H1 (cell line): Measurements from ENCODE around the gene ADGRV1. TPM values are rescaled to one million over a fixed set of nuclear protein-coding genes. Genes with fewer than 3 reads are reported as not detected.

Experiments
- CTCF ChIA-PET: fragments of 300-600 bp; sonication (Branson Sonifier 250); formaldehyde crosslinking; loops from one replicate; lab custom pipeline; 2021; ENCODE audit not compliant: partially characterized antibody; lab: Charles Lee
- POLR2A ChIA-PET: fragments of 300-600 bp; sonication (Branson Sonifier 250); formaldehyde crosslinking; loops from one replicate; lab custom pipeline; 2021; ENCODE audit warnings: inconsistent platforms; ENCODE audit not compliant: partially characterized antibody; lab: Charles Lee
- DNase-seq, 2 experiments: peaks; one replicate each; pipeline versions ENCODE4 v3.0.0 to v3.0.0-alpha.2; 2010 to 2022; ENCODE audit warnings: low spot score in 2 of 2, low read depth in 1 of 2, mixed read lengths in 1 of 2
- FAIRE-seq: peaks from 2 replicates; lab custom pipeline; 2011; peaks lifted over from hg19 to GRCh38; lab: Jason Lieb, UNC
- H2AFZ ChIP-seq: 2 replicates; pipeline ENCODE4 v1.8.1; 2012; ENCODE audit warnings: low read length, inconsistent platforms
- H2AK5ac ChIP-seq: 2 replicates; pipeline ENCODE4 v1.6.1; 2013; ENCODE audit warnings: low read depth, low read length
- H2BK120ac ChIP-seq: replicated peaks from 2 replicates; pipeline ENCODE3; 2013; ENCODE audit warnings: low read depth, low read length, inconsistent platforms
- H2BK12ac ChIP-seq: 2 replicates; pipeline ENCODE4 v1.6.1; 2013; ENCODE audit warnings: low read depth, low read length
- H2BK15ac ChIP-seq: 2 replicates; pipeline ENCODE4 v1.6.1; 2013; ENCODE audit warnings: low read length
- H2BK20ac ChIP-seq: 2 replicates; pipeline ENCODE4 v1.6.1; 2013; ENCODE audit warnings: low read length
- H2BK5ac ChIP-seq: 2 replicates; pipeline ENCODE4 v1.6.1; 2013; ENCODE audit warnings: low read depth, low read length
- H3K14ac ChIP-seq: 2 replicates; pipeline ENCODE4 v1.6.1; 2013; ENCODE audit warnings: inconsistent platforms; ENCODE audit not compliant: insufficient read length
- H3K18ac ChIP-seq: 2 replicates; pipeline ENCODE4 v1.6.1; 2013; ENCODE audit warnings: low read length; ENCODE audit errors: extremely low read depth
- H3K23ac ChIP-seq: 2 replicates; pipeline ENCODE4 v1.6.1; 2013; ENCODE audit warnings: inconsistent platforms; ENCODE audit not compliant: insufficient read length
- H3K23me2 ChIP-seq: 2 replicates; pipeline ENCODE4 v1.6.1; 2013; ENCODE audit warnings: low read depth, low read length
- H3K27ac ChIP-seq: 2 replicates; pipeline ENCODE4 v1.6.1; 2011; ENCODE audit warnings: low read depth, low read length, inconsistent platforms
- H3K27me3 ChIP-seq, 4 experiments: replicated peaks in 1 of 4; 1 replicate in 1 of 4; 2 replicates in 3 of 4; pipeline versions ENCODE4 v1.6.1 to v1.8.1; 2011 to 2013; ENCODE audit warnings: low read length in 3 of 4, mild to moderate bottlenecking in 3 of 4, inconsistent platforms in 2 of 4, mixed read lengths in 2 of 4, moderate library complexity in 1 of 4; ENCODE audit not compliant: control insufficient read depth in 3 of 4, insufficient read depth in 3 of 4; ENCODE audit errors: extremely low read depth in 1 of 4
- H3K36me3 ChIP-seq, 4 experiments: 2 replicates each; pipeline versions ENCODE4 v1.6.1 to v1.8.1; 2011 to 2013; ENCODE audit warnings: mild to moderate bottlenecking in 4 of 4, low read length in 3 of 4, moderate library complexity in 2 of 4, control low read depth in 1 of 4, inconsistent platforms in 1 of 4; ENCODE audit not compliant: insufficient read depth in 4 of 4, control insufficient read depth in 2 of 4
- H3K4ac ChIP-seq: replicated peaks from 2 replicates; pipeline ENCODE3; 2013; ENCODE audit warnings: low read length, low read depth, mixed read lengths, inconsistent platforms; ENCODE audit not compliant: insufficient read length
- H3K4me1 ChIP-seq, 4 experiments: replicated peaks in 1 of 4; 1 replicate in 1 of 4; 2 replicates in 3 of 4; pipeline versions ENCODE4 v1.6.1 to v1.8.1; 2011 to 2013; ENCODE audit warnings: low read length in 3 of 4, inconsistent platforms in 2 of 4, mixed read lengths in 1 of 4; ENCODE audit not compliant: insufficient read depth in 4 of 4, control insufficient read depth in 3 of 4
- H3K4me2 ChIP-seq, 2 experiments: 2 replicates each; pipeline versions ENCODE4 v1.6.1 to v1.8.1; 2011 to 2013; ENCODE audit warnings: low read depth in 2 of 2, low read length in 2 of 2, control low read depth in 1 of 2, inconsistent platforms in 1 of 2, mild to moderate bottlenecking in 1 of 2; ENCODE audit not compliant: insufficient read depth in 1 of 2
- H3K4me3 ChIP-seq, 4 experiments: fragments of 200-600, 300-600 bp in 1 of 4; sonication (generic), shearing (Covaris generic), sonication (Bioruptor Twin) in 1 of 4; 2 replicates each; pipeline versions ENCODE4 v1.5.1 to v1.8.1; 2011 to 2016; ENCODE audit warnings: low read length in 4 of 4, low read depth in 3 of 4, control low read depth in 2 of 4, inconsistent platforms in 2 of 4, mild to moderate bottlenecking in 2 of 4, mixed read lengths in 1 of 4, moderate library complexity in 1 of 4; ENCODE audit not compliant: insufficient read depth in 2 of 4; ENCODE audit errors: extremely low read depth in 1 of 4
- H3K56ac ChIP-seq: replicated peaks from 2 replicates; pipeline ENCODE3; 2013; ENCODE audit warnings: low read depth, mild to moderate bottlenecking, mixed read lengths, low read length, inconsistent platforms; ENCODE audit not compliant: insufficient read length
- H3K79me1 ChIP-seq: 2 replicates; pipeline ENCODE4 v1.6.1; 2013; ENCODE audit warnings: low read depth, low read length, control low read depth
- H3K79me2 ChIP-seq, 2 experiments: 2 replicates each; pipeline versions ENCODE4 v1.6.1 to v1.8.1; 2012 to 2013; ENCODE audit warnings: low read length in 2 of 2, mild to moderate bottlenecking in 2 of 2, inconsistent platforms in 1 of 2; ENCODE audit not compliant: insufficient read depth in 2 of 2, control insufficient read depth in 1 of 2
- H3K9ac ChIP-seq, 4 experiments: replicated peaks in 1 of 4; 1 replicate in 1 of 4; 2 replicates in 3 of 4; pipeline versions ENCODE4 v1.6.1 to v1.8.1; 2011 to 2013; ENCODE audit warnings: low read depth in 3 of 4, low read length in 3 of 4, control low read depth in 2 of 4, mild to moderate bottlenecking in 2 of 4, moderate library complexity in 2 of 4, inconsistent platforms in 1 of 4; ENCODE audit errors: extremely low read depth in 1 of 4
- H3K9me3 ChIP-seq, 2 experiments: 2 replicates each; pipeline versions ENCODE4 v1.6.1 to v1.8.1; 2012 to 2013; ENCODE audit warnings: mild to moderate bottlenecking in 2 of 2, moderate library complexity in 2 of 2, control low read depth in 1 of 2, inconsistent platforms in 1 of 2, low read depth in 1 of 2, low read length in 1 of 2, mixed read lengths in 1 of 2; ENCODE audit not compliant: insufficient read depth in 2 of 2
- H4K20me1 ChIP-seq, 2 experiments: replicated peaks in 1 of 2; 2 replicates each; pipeline versions ENCODE3 to v1.8.1; 2011 to 2013; ENCODE audit warnings: inconsistent platforms in 2 of 2, low read length in 2 of 2, mild to moderate bottlenecking in 1 of 2; ENCODE audit not compliant: insufficient read depth in 2 of 2, control insufficient read depth in 1 of 2
- H4K5ac ChIP-seq: 2 replicates; pipeline ENCODE4 v1.6.1; 2013; ENCODE audit warnings: low read length, low read depth, mixed read lengths, inconsistent platforms; ENCODE audit not compliant: insufficient read length
- H4K8ac ChIP-seq: 2 replicates; pipeline ENCODE4 v1.8.0; 2013; ENCODE audit warnings: mild to moderate bottlenecking, moderate library complexity, low read length, inconsistent platforms; ENCODE audit not compliant: insufficient read depth; ENCODE audit errors: extremely low read depth
- H4K91ac ChIP-seq: replicated peaks from 2 replicates; pipeline ENCODE3; 2013; ENCODE audit warnings: low read length, mixed read lengths, inconsistent platforms; ENCODE audit not compliant: insufficient read length
- WGBS, 2 experiments: shearing (Covaris generic) in 1 of 2; methylation state at CpG; one replicate each; pipeline versions ENCODE4 v1.1.6 to v1.1.7; 2013 to 2015; ENCODE audit warnings: low lambda C conversion rate in 2 of 2, mixed read lengths in 2 of 2, inconsistent platforms in 1 of 2, low coverage in 1 of 2, missing lambda C conversion rate in 1 of 2; ENCODE audit not compliant: insufficient replicate concordance in 2 of 2, insufficient coverage in 1 of 2, insufficient read length in 1 of 2; ENCODE audit errors: extremely low coverage in 1 of 2, missing lambda C conversion rate in 1 of 2; 5-methylcytosine and 5-hydroxymethylcytosine counted together
- polyA plus RNA-seq, 7 experiments: library from polyadenylated mRNA; depleted of rRNA in 3 of 7; stranded (reverse) in 5 of 7; unstranded in 2 of 7; fragments of >200 nt in 5 of 7; fragments of 200-250 nt in 2 of 7; gene quantifications; 1 replicate in 5 of 7; 2 replicates in 1 of 7; 4 replicates in 1 of 7; pipeline versions ENCODE4 v1.2.1 to v1.2.3, GENCODE V29; 2011 to 2013; ENCODE audit warnings: missing spikeins in 2 of 7, mixed read lengths in 2 of 7
- total RNA-seq: library from RNA; stranded (reverse); fragmentation: NEBNext Ultra II Directional; extraction: Animal tissue kit (Norgen Biotek cat#: 25700); gene quantifications from 2 replicates; pipeline ENCODE4 v1.2.1, GENCODE V29; 2021

ADGRV1 gene
- total and polyA plus RNA-seq, 2 of the 8 experiments (the other 6 are each of a cell fraction or from before 2014, with no cell fraction given): 53.1 to 62.2 TPM

DNA sequence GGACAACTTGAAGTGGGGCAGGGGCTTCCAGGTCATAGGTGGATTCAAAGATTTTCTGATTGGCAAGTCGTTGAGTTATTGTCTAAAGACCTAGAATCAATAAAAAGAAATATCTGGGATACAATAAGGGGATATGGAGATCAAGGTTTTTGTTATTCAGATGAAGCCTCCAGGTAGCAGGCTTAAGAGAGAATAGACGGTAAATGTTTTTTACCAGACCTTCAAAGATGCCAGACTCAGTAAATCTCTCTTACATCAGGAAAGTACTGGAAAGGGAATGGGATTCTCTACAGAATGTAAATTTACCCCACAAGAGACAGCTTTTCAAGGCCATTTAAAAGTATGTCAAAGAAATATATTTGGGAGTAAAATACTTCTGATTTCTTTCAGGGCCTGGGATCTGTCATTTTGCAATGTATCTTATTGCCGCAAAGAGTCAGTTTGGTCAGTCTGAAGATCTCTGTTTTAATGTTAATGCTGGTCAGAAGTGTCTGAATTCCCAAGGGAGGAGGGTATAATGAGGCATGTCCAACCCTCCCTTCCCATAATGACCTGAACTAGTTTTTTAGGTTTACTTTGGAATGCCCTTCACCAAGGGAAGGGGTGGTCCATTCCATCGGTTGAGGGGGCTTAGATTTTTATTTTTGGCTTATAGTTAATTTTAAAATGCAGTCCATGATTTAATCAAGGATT is 15.6 kb upstream of the ADGRV1 start:
- Histone ChIP-seq H2BK15ac (no peak overlapping the region), H2BK12ac (0 out of 2 replicates have a peak overlapping the region, but pooled peaks have one; percentile 51), H3K23me2 (no peaks in the 10 kb centered on the region), H3K9ac (no peak overlapping the region), H3K4me2 (peak overlapping the region; percentile 0 to 12; a peak in 2 of 4 replicates), H3K36me3 (no peaks in the 10 kb centered on the region), H2BK120ac (no peak overlapping the region), H4K20me1 (no peaks in the 10 kb centered on the region), H3K9me3 (no peaks in the 10 kb centered on the region), H2BK20ac (no peak overlapping the region), H4K91ac (no peak overlapping the region), H4K5ac (peak overlapping the region; percentile 97), H3K14ac (no peak overlapping the region), H3K27me3 (no peaks in the 10 kb centered on the region), H3K79me1 (no peaks in the 10 kb centered on the region), H3K18ac (no peak overlapping the region; the same call in 1 of the 2 replicates), H3K4me3 (peak overlapping the region in 1 of 4 experiments; percentile 14; a peak in 1 of 8 replicates), H3K56ac (no peak overlapping the region), H3K4ac (no peak overlapping the region), H3K79me2 (no peaks in the 10 kb centered on the region), H2BK5ac (peak overlapping the region; percentile 55; the same call in 1 of the 2 replicates), H3K4me1 (peaks cover 0 to 3% (median 0%) of the 10 kb centered on the region in 4 experiments; a peak in 1 of 7 replicates), H2AFZ (no peak overlapping the region), H2AK5ac (no peak overlapping the region), H3K23ac (no peak overlapping the region), H4K8ac (no peak overlapping the region), H3K27ac (no peak overlapping the region)
- POLR2A ChIA-PET: interaction anchor here (0.9 to 1.3 kb wide), 5 partner anchors 9 to 43 kb away, joined by 3 to 4 read pairs (median 3); partner anchors contain the start of gene ADGRV1
- FAIRE-seq (peak; percentile 70), DNase-seq (no peak)
- CTCF ChIA-PET: interaction anchor here (1.5 kb wide), 1 partner anchor 14 kb away, joined by 4 read pairs; no protein-coding TSS in a partner anchor
- 45% methylated on average over 4 of the region's 4 CpGs; no CpG with 5 or more reads in 1 of the 2 experiments for WGBS, 2 experiments
